Measurements from ENCODE around the gene SERPINF2.
"Not testable (repeated sequence)": the region's sequence is repeated elsewhere in the genome, so short reads cannot be mapped to it uniquely, and the experiment has no call there.

SERPINF2 gene

DNA sequence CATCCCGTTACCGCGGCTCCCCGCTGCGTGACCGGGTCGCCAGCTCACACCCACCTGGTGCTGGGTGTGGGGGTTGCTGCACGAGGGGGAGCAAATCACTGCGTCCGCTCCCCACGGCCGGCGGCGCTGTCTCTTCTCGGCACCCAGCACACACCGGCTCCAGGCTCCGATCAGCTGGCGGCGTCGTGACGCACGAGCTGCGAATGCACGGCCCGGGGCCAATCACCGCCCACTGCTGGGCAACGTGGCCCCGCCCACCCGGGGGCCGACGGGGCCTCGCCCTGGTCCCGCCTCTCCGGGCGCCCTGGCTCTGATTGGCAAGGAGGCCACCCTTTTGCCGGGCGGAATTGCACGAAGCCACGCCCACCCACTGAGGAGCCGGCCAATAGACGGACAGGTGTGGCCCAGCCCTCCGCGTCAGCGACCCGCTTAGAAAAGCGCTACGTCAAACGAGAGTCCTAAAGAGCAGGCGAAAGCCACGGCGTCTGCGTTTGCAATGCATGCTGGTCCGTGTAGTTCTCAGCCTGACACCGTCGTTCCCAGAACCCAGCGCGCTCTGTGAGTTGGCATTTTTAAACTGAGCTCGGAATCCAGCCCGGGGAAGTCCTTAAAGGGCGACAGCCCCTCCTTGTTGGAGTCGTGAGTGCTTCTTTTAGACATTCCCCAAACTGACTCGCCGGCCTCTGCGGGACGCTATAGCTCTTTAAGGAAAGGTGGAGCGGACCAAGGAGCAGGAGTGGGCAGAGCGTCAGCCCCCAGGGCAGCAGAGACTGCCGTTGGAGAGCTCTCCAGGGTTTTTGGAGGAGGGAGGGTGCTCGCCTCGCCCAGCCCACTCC, 26.4 kb upstream of the SERPINF2 start:
- DNase-seq (ENCODE audit: low read depth in 2 of 2) = peak; percentile 100

DNA sequence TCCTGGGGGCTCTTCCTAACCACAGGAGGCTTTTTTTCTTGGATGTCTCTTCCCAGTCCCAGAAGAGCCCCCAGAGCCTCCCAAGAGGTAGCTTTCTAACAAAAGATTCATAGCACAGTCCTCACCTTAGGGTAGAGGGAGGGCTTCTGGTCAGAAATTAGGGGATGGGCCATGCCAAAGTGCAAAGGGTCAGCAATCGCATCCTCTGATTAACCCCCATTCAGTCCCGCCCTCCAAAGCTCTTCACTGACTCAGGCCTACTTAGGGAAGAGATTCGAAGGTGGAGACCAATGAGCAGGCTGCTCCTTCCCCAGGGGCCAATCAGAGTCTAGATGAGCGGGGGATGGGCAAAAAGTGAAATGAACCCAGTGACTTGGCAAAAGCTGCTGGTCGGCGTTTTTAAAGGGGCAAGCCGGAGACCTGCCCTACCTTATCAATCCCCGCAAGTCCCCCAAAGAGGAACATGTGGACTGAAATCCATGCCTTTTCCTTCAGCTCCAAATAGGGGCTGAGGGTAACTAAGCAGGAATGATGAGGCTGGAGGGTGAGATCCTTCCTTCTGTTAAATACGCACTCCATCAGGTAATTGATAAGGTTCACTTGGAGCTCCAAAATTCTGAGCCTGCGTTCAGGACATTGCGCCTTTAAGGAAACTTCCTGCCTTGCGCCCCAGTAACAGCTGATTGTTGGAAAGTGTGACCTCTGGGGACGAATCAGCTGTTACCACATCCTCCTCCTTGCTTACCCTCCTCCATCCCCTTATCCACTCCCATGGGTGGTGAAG, 25.6 kb upstream of the SERPINF2 start:
- DNase-seq (ENCODE audit: low read depth in 2 of 2) = peak; percentile 73 to 82

- no peak for DNase-seq (ENCODE audit: low read depth in 2 of 2)
These were observed 24.1 kb upstream of the SERPINF2 start for GRCh38 chr17:1718362-1719165.

DNA sequence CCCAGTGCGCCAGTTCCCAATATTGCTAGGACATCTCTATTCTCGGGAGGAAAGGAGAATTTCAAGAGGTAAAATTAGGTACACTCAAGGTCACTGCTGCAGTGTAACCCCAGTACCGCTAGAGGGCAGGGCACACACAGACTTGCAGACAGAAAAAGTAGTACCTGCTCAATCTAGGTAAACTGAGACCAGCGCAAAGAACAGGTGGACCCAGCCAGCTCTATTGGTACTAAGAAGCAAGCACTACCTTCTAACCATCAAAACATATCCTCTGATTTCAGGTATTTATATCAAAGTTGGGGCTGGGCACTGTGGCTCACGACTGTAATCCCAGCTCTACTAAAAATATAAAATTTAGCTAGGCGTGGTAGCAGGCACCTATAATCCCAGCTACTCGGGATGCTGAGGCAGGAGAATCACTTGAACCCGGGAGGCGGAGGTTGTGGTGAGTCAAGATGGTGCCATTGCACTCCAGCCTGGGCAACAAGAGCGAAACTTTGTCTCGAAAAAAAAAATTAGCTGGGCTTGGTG, 21.8 kb upstream of the SERPINF2 start:
- DNase-seq (ENCODE audit: low read depth in 2 of 2) = peak; percentile 62

DNA sequence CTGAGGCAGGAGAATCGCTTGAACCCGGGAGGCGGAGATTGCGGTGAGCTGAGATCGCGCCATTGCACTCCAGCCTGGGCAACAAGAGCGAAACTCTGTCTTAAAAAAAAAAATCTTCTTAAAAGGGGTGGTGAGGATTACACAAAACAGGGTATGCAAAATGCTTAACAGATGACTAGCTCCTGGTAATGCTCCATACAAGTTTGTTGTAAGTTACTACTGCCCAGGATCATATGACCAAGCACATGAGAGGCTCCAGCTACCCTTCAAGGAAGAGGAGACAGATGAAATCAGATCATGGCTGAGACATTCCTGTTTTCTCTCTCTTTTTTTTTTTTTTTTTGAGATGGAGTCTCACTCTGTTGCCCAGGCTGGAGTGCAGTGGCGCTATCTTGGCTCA, 20.6 kb upstream of the SERPINF2 start:
- DNase-seq (ENCODE audit: low read depth in 2 of 2) = not testable (repeated sequence)

GRCh38 chr17:1724351-1724868, 18.3 kb upstream of the SERPINF2 start, which contains the start of gene WDR81:
WDR81 (plus strand) TSS chr17:1724704; CDS start chr17:1724960, 256 bp downstream.
- DNase-seq (ENCODE audit: low read depth in 2 of 2) = peak; percentile 76 to 81

GRCh38 chr17:1724869-1725641, 17.6 kb upstream of the SERPINF2 start:
- no peak for DNase-seq (ENCODE audit: low read depth in 2 of 2)

DNA sequence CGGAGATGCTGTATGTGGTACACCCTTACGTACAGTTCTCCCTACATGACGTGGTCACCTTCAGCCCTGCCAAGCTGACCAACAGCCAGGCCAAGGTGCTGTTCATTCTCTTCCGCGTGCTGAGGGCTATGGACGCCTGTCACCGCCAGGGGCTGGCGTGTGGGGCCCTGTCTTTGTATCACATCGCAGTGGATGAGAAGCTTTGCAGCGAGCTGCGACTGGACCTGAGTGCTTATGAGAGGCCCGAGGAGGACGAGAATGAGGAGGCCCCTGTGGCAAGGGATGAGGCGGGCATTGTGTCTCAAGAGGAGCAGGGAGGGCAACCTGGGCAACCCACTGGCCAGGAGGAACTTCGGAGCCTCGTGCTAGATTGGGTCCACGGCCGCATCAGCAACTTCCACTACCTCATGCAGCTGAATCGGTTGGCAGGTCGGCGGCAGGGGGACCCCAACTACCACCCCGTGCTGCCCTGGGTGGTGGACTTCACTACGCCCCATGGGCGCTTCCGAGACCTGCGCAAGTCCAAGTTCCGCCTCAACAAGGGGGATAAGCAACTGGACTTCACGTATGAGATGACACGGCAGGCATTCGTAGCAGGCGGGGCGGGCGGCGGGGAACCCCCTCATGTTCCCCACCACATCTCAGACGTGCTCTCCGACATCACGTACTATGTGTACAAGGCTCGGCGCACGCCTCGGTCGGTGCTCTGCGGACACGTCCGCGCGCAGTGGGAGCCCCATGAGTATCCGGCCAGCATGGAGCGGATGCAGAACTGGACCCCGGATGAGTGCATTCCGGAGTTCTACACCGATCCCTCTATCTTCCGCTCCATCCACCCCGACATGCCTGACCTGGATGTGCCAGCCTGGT, 16.8 kb upstream of the SERPINF2 start:
- no peak for DNase-seq (ENCODE audit: low read depth in 2 of 2)

- DNase-seq (ENCODE audit: low read depth in 2 of 2) = no peak
These were observed 15.9 kb upstream of the SERPINF2 start for GRCh38 chr17:1726626-1727257.

DNA sequence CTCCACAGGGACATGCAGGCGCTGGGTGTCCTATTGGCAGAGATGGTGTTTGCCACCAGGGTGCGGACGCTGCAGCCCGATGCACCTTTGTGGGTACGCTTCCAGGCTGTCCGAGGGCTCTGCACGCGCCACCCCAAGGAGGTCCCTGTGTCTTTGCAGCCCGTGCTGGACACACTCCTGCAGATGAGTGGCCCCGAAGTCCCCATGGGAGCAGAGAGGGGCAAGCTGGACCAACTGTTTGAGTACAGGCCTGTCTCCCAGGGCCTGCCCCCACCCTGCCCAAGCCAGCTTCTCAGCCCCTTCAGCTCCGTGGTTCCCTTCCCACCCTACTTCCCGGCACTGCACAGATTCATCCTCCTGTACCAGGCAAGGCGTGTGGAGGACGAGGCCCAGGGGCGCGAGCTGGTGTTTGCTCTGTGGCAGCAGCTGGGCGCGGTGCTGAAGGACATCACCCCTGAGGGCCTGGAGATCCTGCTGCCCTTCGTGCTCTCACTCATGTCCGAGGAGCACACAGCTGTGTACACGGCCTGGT, 15.3 kb upstream of the SERPINF2 start:
- no peak for DNase-seq (ENCODE audit: low read depth in 2 of 2)

GRCh38 chr17:1727876-1728630, 14.6 kb upstream of the SERPINF2 start:
- DNase-seq (ENCODE audit: low read depth in 2 of 2) = no peak

DNA sequence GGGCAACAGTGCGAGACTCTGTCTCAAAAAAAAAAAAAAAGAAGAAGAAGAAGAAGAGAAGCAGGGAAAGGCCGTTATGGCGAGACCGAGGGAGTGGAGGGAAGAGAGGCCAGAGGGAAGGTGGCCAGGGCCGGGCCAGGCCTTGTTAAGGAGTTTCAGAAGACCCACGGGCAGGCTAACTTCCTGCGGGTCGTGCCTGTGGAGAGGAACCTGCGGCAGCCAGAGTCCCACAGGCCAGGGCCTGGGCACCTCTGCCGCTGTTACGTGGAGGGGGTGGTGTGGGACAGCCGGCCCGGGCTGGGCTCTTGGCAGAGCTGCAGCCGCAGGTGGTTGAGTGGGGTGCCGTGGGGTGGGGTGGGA, 12.7 kb upstream of the SERPINF2 start:
- DNase-seq (ENCODE audit: low read depth in 2 of 2) = no peak

DNA sequence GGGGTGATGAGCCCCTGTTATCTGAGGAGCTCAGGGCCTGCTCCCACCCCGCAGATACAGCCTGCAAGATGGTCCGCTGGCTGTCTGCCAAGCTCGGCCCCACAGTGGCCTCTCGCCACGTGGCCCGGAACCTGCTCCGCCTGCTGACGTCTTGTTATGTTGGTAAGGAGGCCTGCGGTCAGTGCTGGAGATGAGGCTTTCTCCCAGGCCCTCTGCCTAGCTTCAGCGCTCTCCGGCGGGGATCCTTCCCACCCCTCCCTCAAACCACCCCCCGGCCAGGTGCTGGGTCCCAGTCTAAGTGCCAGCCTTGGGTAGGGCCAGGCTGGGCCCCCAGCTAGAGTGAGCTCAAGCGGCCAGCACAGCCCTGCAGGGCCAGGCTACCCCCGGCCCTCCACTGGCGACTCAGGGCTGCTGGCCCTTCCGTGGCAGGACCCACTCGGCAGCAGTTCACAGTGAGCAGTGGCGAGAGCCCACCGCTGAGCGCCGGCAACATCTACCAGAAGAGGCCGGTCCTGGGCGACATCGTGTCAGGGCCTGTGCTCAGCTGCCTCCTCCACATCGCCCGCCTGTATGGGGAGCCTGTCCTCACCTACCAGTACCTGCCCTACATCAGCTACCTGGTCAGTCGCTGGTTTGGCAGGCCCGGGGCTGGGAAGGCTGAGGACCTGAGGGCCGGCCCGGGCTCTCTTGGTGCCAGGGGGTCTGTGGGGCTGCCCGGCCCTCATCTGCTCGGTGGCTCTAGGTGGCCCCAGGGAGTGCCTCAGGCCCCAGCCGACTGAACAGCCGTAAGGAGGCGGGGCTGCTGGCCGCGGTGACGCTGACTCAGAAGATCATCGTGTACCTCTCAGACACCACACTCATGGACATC, 12.1 kb upstream of the SERPINF2 start:
- no peak for DNase-seq (ENCODE audit: low read depth in 2 of 2)

- no peak for DNase-seq (ENCODE audit: low read depth in 2 of 2)
These were observed 11.5 kb upstream of the SERPINF2 start for GRCh38 chr17:1731194-1731506.

- no peak for DNase-seq (ENCODE audit: low read depth in 2 of 2)
These were observed 10.3 kb upstream of the SERPINF2 start for GRCh38 chr17:1732241-1732832.

DNA sequence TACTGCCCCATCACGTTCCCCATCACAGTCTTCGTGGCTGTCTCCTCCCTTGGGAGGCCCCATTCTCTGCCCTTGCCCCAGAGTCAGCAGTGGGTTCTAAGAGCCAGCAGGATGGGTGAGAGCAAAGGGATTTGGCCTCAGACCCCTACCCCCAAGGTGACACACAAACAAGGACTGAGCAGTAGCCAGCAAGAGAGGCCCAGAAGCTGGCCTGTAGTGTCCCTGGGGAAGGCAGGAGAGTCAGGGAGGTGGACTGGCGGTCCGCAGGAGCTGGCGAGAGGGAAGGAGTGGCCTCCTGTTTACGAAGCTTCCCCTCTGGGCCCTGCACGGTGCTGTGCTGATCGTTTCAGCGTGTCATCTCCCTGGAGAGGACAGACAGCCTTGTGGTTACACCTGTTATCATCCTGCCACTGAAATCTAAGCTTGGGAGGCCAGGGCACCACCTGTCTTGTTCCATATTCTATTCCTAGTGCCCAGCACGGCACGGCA, 9.8 kb upstream of the SERPINF2 start:
- no peak for DNase-seq (ENCODE audit: low read depth in 2 of 2)

DNA sequence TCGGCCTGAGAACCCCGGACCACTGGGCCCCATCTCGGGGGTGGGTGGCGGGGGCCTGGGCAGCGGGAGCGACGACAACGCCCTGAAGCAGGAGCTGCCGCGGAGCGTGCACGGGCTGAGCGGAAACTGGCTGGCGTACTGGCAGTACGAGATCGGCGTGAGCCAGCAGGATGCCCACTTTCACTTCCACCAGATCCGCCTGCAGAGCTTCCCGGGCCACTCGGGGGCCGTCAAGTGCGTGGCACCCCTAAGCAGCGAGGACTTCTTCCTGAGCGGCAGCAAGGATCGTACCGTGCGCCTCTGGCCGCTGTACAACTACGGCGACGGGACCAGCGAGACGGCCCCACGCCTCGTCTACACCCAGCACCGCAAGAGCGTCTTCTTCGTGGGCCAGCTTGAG, 8.9 kb upstream of the SERPINF2 start:
- no peak for DNase-seq (ENCODE audit: low read depth in 2 of 2)
